GM21447 (cell line): ENCODE data around the gene CAPZB.

Source experiments
- ATAC-seq: cut with Tn5 transposase; IDR thresholded peaks from one replicate; pipeline ENCODE4 v1.9.1; 2021; ENCODE audit not compliant: unreplicated experiment

CAPZB gene

GRCh38 chr1:19353596-19353995, 131.7 kb downstream of the CAPZB start:
- no peak for ATAC-seq

- ATAC-seq, result no peak
These were observed 132.5 kb downstream of the CAPZB start for GRCh38 chr1:19352839-19353238.

GRCh38 chr1:19351873-19352272, 133.5 kb downstream of the CAPZB start:
- no peak for ATAC-seq

- no peak for ATAC-seq
These were observed 134.8 kb downstream of the CAPZB start for GRCh38 chr1:19350566-19350965.

GRCh38 chr1:19349999-19350398, 135.3 kb downstream of the CAPZB start:
- no peak for ATAC-seq

- no peak for ATAC-seq
These were observed 136.7 kb downstream of the CAPZB start for GRCh38 chr1:19348441-19349198.

- ATAC-seq, result no peak
These were observed 137.7 kb downstream of the CAPZB start for GRCh38 chr1:19347533-19348172.

- ATAC-seq, result no peak
These were observed 139.3 kb downstream of the CAPZB start for GRCh38 chr1:19346026-19346425.

GRCh38 chr1:19345391-19345790, 139.9 kb downstream of the CAPZB start:
- no peak for ATAC-seq

- ATAC-seq, result no peak
These were observed 140.5 kb downstream of the CAPZB start for GRCh38 chr1:19344831-19345230.

GRCh38 chr1:19344372-19344810, 140.9 kb downstream of the CAPZB start:
- ATAC-seq, result no peak

GRCh38 chr1:19343617-19344350, 141.6 kb downstream of the CAPZB start:
- no peak for ATAC-seq

- ATAC-seq, result no peak
These were observed 142.3 kb downstream of the CAPZB start for GRCh38 chr1:19342894-19343616.

GRCh38 chr1:19342062-19342750, 143.1 kb downstream of the CAPZB start:
- ATAC-seq, result no peak

- ATAC-seq, result no peak
These were observed 143.9 kb downstream of the CAPZB start for GRCh38 chr1:19341201-19342061.

- ATAC-seq, result no peak
These were observed 144.9 kb downstream of the CAPZB start for GRCh38 chr1:19340387-19340937.

GRCh38 chr1:19339214-19339861, 146.0 kb downstream of the CAPZB start:
- no peak for ATAC-seq

- ATAC-seq, result no peak
These were observed 147.0 kb downstream of the CAPZB start for GRCh38 chr1:19338323-19338762.

- ATAC-seq, result no peak
These were observed 148.1 kb downstream of the CAPZB start for GRCh38 chr1:19337289-19337688.
